CD4-positive, alpha-beta T cell treated with Interleukin-21 for 1 hour (primary cell): Measurements from ENCODE around the gene ATP5MG.
"Not testable (repeated sequence)": the region's sequence is repeated elsewhere in the genome, so short reads cannot be mapped to it uniquely, and the experiment has no call there.

ENCODE experiments used
- DNase-seq: peaks from one replicate; pipeline ENCODE4 v3.0.0-alpha.2; 2020

ATP5MG gene

GRCh38 chr11:118401151-118401879, at the start of gene ATP5MG:
Gene ATP5MG, plus strand, starts transcription at chr11:118401606. Its CDS starts 60 bp downstream, at chr11:118401666.
- peak; percentile 94 for DNase-seq

GRCh38 chr11:118353084-118353710, 48.2 kb upstream of the ATP5MG start:
- DNase-seq = peak; percentile 76

GRCh38 chr11:118358071-118358470, 43.3 kb upstream of the ATP5MG start:
- no peak for DNase-seq

- peak; percentile 98 for DNase-seq
Measured at GRCh38 chr11:118359295-118359958, 42.0 kb upstream of the ATP5MG start, which contains the start of gene UBE4A. Gene UBE4A, plus strand, starts transcription at chr11:118359600. Its CDS starts 5,481 bp downstream, at chr11:118365081.

GRCh38 chr11:118364956-118365615, 36.3 kb upstream of the ATP5MG start:
- no peak for DNase-seq

GRCh38 chr11:118366287-118366686, 35.1 kb upstream of the ATP5MG start:
- no peak for DNase-seq

- DNase-seq = no peak
Measured at GRCh38 chr11:118370774-118371173, 30.6 kb upstream of the ATP5MG start.

- no peak for DNase-seq
Measured at GRCh38 chr11:118373263-118373662, 28.1 kb upstream of the ATP5MG start.

- DNase-seq = no peak
Measured at GRCh38 chr11:118373871-118374270, 27.5 kb upstream of the ATP5MG start.

GRCh38 chr11:118374729-118375128, 26.7 kb upstream of the ATP5MG start:
- DNase-seq = no peak

GRCh38 chr11:118375978-118376377, 25.4 kb upstream of the ATP5MG start:
- DNase-seq = no peak

GRCh38 chr11:118379497-118379896, 21.9 kb upstream of the ATP5MG start:
- DNase-seq = no peak

- no peak for DNase-seq
Measured at GRCh38 chr11:118380571-118380970, 20.8 kb upstream of the ATP5MG start.

- DNase-seq = no peak
Measured at GRCh38 chr11:118382954-118383353, 18.5 kb upstream of the ATP5MG start.

GRCh38 chr11:118383657-118384056, 17.7 kb upstream of the ATP5MG start:
- no peak for DNase-seq

GRCh38 chr11:118396097-118396501, 5.3 kb upstream of the ATP5MG start:
- peak; percentile 49 for DNase-seq

GRCh38 chr11:118397448-118397847, 4.0 kb upstream of the ATP5MG start:
- DNase-seq = no peak

GRCh38 chr11:118398791-118399559, 2.4 kb upstream of the ATP5MG start:
- peak; percentile 90 for DNase-seq

GRCh38 chr11:118401880-118402590, 629 bp downstream of the ATP5MG start:
- DNase-seq = no peak

- DNase-seq = not testable (repeated sequence)
Measured at GRCh38 chr11:118402594-118402993, 1.2 kb downstream of the ATP5MG start.

- no peak for DNase-seq
Measured at GRCh38 chr11:118406599-118407166, 5.3 kb downstream of the ATP5MG start.
